ENCODE results near the gene ZNF532.

Gene ZNF532

GRCh38 chr18:58929206-58929605 lies 64.5 kb downstream of the ZNF532 start:
- H2BK12ac ChIP-seq (ENCODE audit: low read length), result no peak overlapping the region
- H3K79me2 ChIP-seq (ENCODE audit: control insufficient read depth, insufficient read depth, low read length, poor library complexity), result peaks cover 6% of the 10 kb centered on the region
- peaks cover 1% of the 10 kb centered on the region for H3K9me3 ChIP-seq (ENCODE audit: insufficient read depth, low read depth, low read length)
- H4K12ac ChIP-seq (ENCODE audit: low read depth, low read length), result no peak overlapping the region
- H3K23ac ChIP-seq (ENCODE audit: low read length), result no peak overlapping the region
- no peak overlapping the region for H2AK5ac ChIP-seq (ENCODE audit: low read length)
- H3K27me3 ChIP-seq (ENCODE audit: insufficient read depth, low read length), result no peaks in the 10 kb centered on the region
- H4K8ac ChIP-seq (ENCODE audit: low read depth, low read length), result no peak overlapping the region
- DNase-seq, result no peak
- H2BK5ac ChIP-seq (ENCODE audit: low read depth, low read length, poor library complexity), result no peak overlapping the region
- no peak overlapping the region for H2BK120ac ChIP-seq (ENCODE audit: insufficient read depth, low read length, poor library complexity)
- no peak overlapping the region for H4K91ac ChIP-seq (ENCODE audit: low read depth, low read length)
- H3K14ac ChIP-seq (ENCODE audit: low read length), result no peak overlapping the region
- H3K4me1 ChIP-seq (ENCODE audit: control insufficient read depth in 1 of 2, insufficient read depth in 2 of 2, low read length in 2 of 2), result peaks cover 5 to 6% of the 10 kb centered on the region in 2 experiments
- H3K36me3 ChIP-seq (ENCODE audit: control insufficient read depth in 1 of 2, insufficient read depth in 2 of 2, low read length in 2 of 2), result peaks cover 4 to 6% of the 10 kb centered on the region in 2 experiments
- WGBS (ENCODE audit: extremely low coverage, insufficient coverage, insufficient read length), result no CpG with 5 or more reads among the region's 6 CpGs
- H3K4me2 ChIP-seq (ENCODE audit: low read length), result peak overlapping the region; percentile 10
- H2AFZ ChIP-seq (ENCODE audit: insufficient read depth, low read length, poor library complexity), result no peak overlapping the region
- H3K79me1 ChIP-seq (ENCODE audit: low read length), result no peaks in the 10 kb centered on the region
- no peak overlapping the region for H3K27ac ChIP-seq (ENCODE audit: low read depth, low read length)
- no peak overlapping the region for H3K9ac ChIP-seq (ENCODE audit: low read length)
- no peak overlapping the region for H3K18ac ChIP-seq (ENCODE audit: low read length)
- H3K4me3 ChIP-seq (ENCODE audit: low read depth, low read length), result no peak overlapping the region
- no peak overlapping the region for H3K4ac ChIP-seq (ENCODE audit: low read depth, low read length)

GRCh38 chr18:58934356-58934755 lies 69.7 kb downstream of the ZNF532 start:
- no peak overlapping the region for H4K8ac ChIP-seq (ENCODE audit: low read depth, low read length)
- no peak overlapping the region for H3K4me2 ChIP-seq (ENCODE audit: low read length)
- no peak overlapping the region for H4K12ac ChIP-seq (ENCODE audit: low read depth, low read length)
- no peak overlapping the region for H3K23ac ChIP-seq (ENCODE audit: low read length)
- H3K9ac ChIP-seq (ENCODE audit: low read length), result peak overlapping the region; percentile 20
- H2BK12ac ChIP-seq (ENCODE audit: low read length), result no peak overlapping the region
- no peak overlapping the region for H2BK5ac ChIP-seq (ENCODE audit: low read depth, low read length, poor library complexity)
- H3K18ac ChIP-seq (ENCODE audit: low read length), result no peak overlapping the region
- no peak overlapping the region for H3K14ac ChIP-seq (ENCODE audit: low read length)
- H3K4me1 ChIP-seq (ENCODE audit: control insufficient read depth in 1 of 2, insufficient read depth in 2 of 2, low read length in 2 of 2), result no peaks in the 10 kb centered on the region
- H2AK5ac ChIP-seq (ENCODE audit: low read length), result no peak overlapping the region
- WGBS (ENCODE audit: extremely low coverage, insufficient coverage, insufficient read length), result no CpG with 5 or more reads among the region's 9 CpGs
- no peak overlapping the region for H3K27ac ChIP-seq (ENCODE audit: low read depth, low read length)
- no peak overlapping the region for H3K4me3 ChIP-seq (ENCODE audit: low read depth, low read length)
- no peaks in the 10 kb centered on the region for H3K79me2 ChIP-seq (ENCODE audit: control insufficient read depth, insufficient read depth, low read length, poor library complexity)
- H3K36me3 ChIP-seq (ENCODE audit: control insufficient read depth in 1 of 2, insufficient read depth in 2 of 2, low read length in 2 of 2), result peaks cover 11 to 17% of the 10 kb centered on the region in 2 experiments
- no peak overlapping the region for H3K4ac ChIP-seq (ENCODE audit: low read depth, low read length)
- no peak overlapping the region for H4K91ac ChIP-seq (ENCODE audit: low read depth, low read length)
- H3K9me3 ChIP-seq (ENCODE audit: insufficient read depth, low read depth, low read length), result no peaks in the 10 kb centered on the region
- H3K79me1 ChIP-seq (ENCODE audit: low read length), result no peaks in the 10 kb centered on the region
- H2BK120ac ChIP-seq (ENCODE audit: insufficient read depth, low read length, poor library complexity), result no peak overlapping the region
- no peaks in the 10 kb centered on the region for H3K27me3 ChIP-seq (ENCODE audit: insufficient read depth, low read length)
- no peak for DNase-seq
- H2AFZ ChIP-seq (ENCODE audit: insufficient read depth, low read length, poor library complexity), result no peak overlapping the region

GRCh38 chr18:58934933-58935577 lies 70.4 kb downstream of the ZNF532 start:
- no CpG with 5 or more reads among the region's 3 CpGs for WGBS (ENCODE audit: extremely low coverage, insufficient coverage, insufficient read length)
- H3K79me1 ChIP-seq (ENCODE audit: low read length), result no peaks in the 10 kb centered on the region
- DNase-seq, result no peak

GRCh38 chr18:58937071-58937886 lies 72.6 kb downstream of the ZNF532 start:
- H3K9me3 ChIP-seq (ENCODE audit: insufficient read depth, low read depth, low read length), result peaks cover 1% of the 10 kb centered on the region
- no peaks in the 10 kb centered on the region for H3K79me2 ChIP-seq (ENCODE audit: control insufficient read depth, insufficient read depth, low read length, poor library complexity)
- no peak overlapping the region for H3K4me3 ChIP-seq (ENCODE audit: low read depth, low read length)
- H2AK5ac ChIP-seq (ENCODE audit: low read length), result no peak overlapping the region
- no peak overlapping the region for H3K4me2 ChIP-seq (ENCODE audit: low read length)
- no peaks in the 10 kb centered on the region for H3K79me1 ChIP-seq (ENCODE audit: low read length)
- H2BK5ac ChIP-seq (ENCODE audit: low read depth, low read length, poor library complexity), result no peak overlapping the region
- no peak overlapping the region for H3K14ac ChIP-seq (ENCODE audit: low read length)
- H3K27me3 ChIP-seq (ENCODE audit: insufficient read depth, low read length), result no peaks in the 10 kb centered on the region
- H3K4ac ChIP-seq (ENCODE audit: low read depth, low read length), result no peak overlapping the region
- H2BK12ac ChIP-seq (ENCODE audit: low read length), result no peak overlapping the region
- H2BK120ac ChIP-seq (ENCODE audit: insufficient read depth, low read length, poor library complexity), result no peak overlapping the region
- peak in 1 of 2 donors; percentile 8 for DNase-seq
- no CpG with 5 or more reads among the region's 3 CpGs for WGBS (ENCODE audit: extremely low coverage, insufficient coverage, insufficient read length)
- H4K91ac ChIP-seq (ENCODE audit: low read depth, low read length), result no peak overlapping the region
- H4K8ac ChIP-seq (ENCODE audit: low read depth, low read length), result no peak overlapping the region
- no peak overlapping the region for H3K18ac ChIP-seq (ENCODE audit: low read length)
- H3K36me3 ChIP-seq (ENCODE audit: control insufficient read depth in 1 of 2, insufficient read depth in 2 of 2, low read length in 2 of 2), result peaks cover 18 to 24% of the 10 kb centered on the region in 2 experiments
- no peak overlapping the region for H4K12ac ChIP-seq (ENCODE audit: low read depth, low read length)
- H3K23ac ChIP-seq (ENCODE audit: low read length), result no peak overlapping the region
- no peaks in the 10 kb centered on the region for H3K4me1 ChIP-seq (ENCODE audit: control insufficient read depth in 1 of 2, insufficient read depth in 2 of 2, low read length in 2 of 2)
- no peak overlapping the region for H3K9ac ChIP-seq (ENCODE audit: low read length)
- no peak overlapping the region for H2AFZ ChIP-seq (ENCODE audit: insufficient read depth, low read length, poor library complexity)
- no peak overlapping the region for H3K27ac ChIP-seq (ENCODE audit: low read depth, low read length)

More at GRCh38 chr18:58934933-58935577, 70.4 kb downstream of the ZNF532 start:
- Histone ChIP-seq H3K4me1 (ENCODE audit: control insufficient read depth in 1 of 2, insufficient read depth in 2 of 2, low read length in 2 of 2) (no peaks in the 10 kb centered on the region), H2BK5ac (ENCODE audit: low read depth, low read length, poor library complexity) (no peak overlapping the region), H3K9me3 (ENCODE audit: insufficient read depth, low read depth, low read length) (no peaks in the 10 kb centered on the region), H3K4ac (ENCODE audit: low read depth, low read length) (no peak overlapping the region), H2AK5ac (ENCODE audit: low read length) (no peak overlapping the region), H3K4me3 (ENCODE audit: low read depth, low read length) (no peak overlapping the region), H3K18ac (ENCODE audit: low read length) (no peak overlapping the region), H3K36me3 (ENCODE audit: control insufficient read depth in 1 of 2, insufficient read depth in 2 of 2, low read length in 2 of 2) (peaks cover 14 to 20% of the 10 kb centered on the region in 2 experiments), H3K79me2 (ENCODE audit: control insufficient read depth, insufficient read depth, low read length, poor library complexity) (no peaks in the 10 kb centered on the region), H3K27me3 (ENCODE audit: insufficient read depth, low read length) (no peaks in the 10 kb centered on the region), H3K27ac (ENCODE audit: low read depth, low read length) (no peak overlapping the region), H4K8ac (ENCODE audit: low read depth, low read length) (no peak overlapping the region), H3K9ac (ENCODE audit: low read length) (no peak overlapping the region), H2AFZ (ENCODE audit: insufficient read depth, low read length, poor library complexity) (no peak overlapping the region), H4K12ac (ENCODE audit: low read depth, low read length) (no peak overlapping the region), H3K14ac (ENCODE audit: low read length) (no peak overlapping the region), H3K4me2 (ENCODE audit: low read length) (no peak overlapping the region), H2BK12ac (ENCODE audit: low read length) (no peak overlapping the region), H2BK120ac (ENCODE audit: insufficient read depth, low read length, poor library complexity) (no peak overlapping the region), H3K23ac (ENCODE audit: low read length) (no peak overlapping the region), H4K91ac (ENCODE audit: low read depth, low read length) (no peak overlapping the region)
